ENCODE measurements around the gene PTGS2. TPM values are rescaled to one million over a fixed set of nuclear protein-coding genes. Genes with fewer than 3 reads are reported as not detected.

Gene PTGS2
- total RNA-seq, 1 experiment from 2014 or later, result 78.2 TPM

DNA sequence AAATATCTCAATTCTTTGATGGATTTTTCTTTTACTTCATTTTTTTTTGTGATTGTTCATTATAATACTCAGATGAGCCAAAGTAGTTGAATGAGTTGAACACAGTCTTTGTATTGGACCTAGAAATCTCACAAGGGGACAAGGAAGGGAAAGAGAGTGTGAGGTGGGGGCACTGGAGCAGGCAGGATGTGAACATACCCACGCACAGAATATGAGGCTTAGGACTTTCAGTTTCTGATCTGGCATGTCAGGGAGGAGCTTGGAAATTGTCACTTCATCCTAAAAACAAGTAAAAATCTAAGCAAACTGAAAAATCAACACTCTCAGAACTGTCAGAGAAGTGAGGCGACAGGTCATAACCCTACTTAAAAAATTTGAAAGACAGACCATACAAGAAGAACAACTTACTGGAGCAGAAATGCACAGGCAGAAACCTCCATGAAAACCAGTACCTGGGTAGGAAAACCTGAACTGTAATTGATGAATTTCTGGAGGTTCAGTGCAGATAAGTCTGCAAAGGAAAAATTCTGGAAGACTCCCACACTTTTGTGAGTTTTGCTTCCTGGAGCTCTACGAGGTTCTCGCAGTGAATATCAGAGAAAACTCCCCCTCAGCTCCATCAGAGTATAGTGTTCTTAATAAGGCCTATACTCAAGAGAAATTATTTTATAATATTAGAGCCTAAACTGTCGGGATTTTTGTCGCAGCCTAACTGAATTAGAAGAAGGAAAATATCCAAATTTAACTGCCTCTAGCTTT lies 3.6 kb upstream of the PTGS2 start:
- intact Hi-C loops (cut with micrococcal nuclease; ENCODE audit: unreplicated experiment), result loop anchor here (5.0 kb wide), 3 partner anchors 108 to 282 kb away; no protein-coding TSS in a partner anchor
- H3K4me1 Mint-ChIP-seq (ENCODE audit: low read depth, unreplicated experiment), result peaks cover 17% of the 10 kb centered on the region
- H3K4me3 Mint-ChIP-seq (ENCODE audit: low read depth, unreplicated experiment), result no peak overlapping the region
- peaks cover 26% of the 10 kb centered on the region for H3K36me3 Mint-ChIP-seq (ENCODE audit: insufficient read depth, unreplicated experiment)
- TF ChIP-seq, protein P1, sequence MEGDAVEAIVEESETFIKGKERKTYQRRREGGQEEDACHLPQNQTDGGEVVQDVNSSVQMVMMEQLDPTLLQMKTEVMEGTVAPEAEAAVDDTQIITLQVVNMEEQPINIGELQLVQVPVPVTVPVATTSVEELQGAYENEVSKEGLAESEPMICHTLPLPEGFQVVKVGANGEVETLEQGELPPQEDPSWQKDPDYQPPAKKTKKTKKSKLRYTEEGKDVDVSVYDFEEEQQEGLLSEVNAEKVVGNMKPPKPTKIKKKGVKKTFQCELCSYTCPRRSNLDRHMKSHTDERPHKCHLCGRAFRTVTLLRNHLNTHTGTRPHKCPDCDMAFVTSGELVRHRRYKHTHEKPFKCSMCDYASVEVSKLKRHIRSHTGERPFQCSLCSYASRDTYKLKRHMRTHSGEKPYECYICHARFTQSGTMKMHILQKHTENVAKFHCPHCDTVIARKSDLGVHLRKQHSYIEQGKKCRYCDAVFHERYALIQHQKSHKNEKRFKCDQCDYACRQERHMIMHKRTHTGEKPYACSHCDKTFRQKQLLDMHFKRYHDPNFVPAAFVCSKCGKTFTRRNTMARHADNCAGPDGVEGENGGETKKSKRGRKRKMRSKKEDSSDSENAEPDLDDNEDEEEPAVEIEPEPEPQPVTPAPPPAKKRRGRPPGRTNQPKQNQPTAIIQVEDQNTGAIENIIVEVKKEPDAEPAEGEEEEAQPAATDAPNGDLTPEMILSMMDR (IDR thresholded peaks at IDR 0.05; ENCODE audit: unreplicated experiment), result no peak
- CTCF ChIA-PET, result interaction anchor here (0.7 to 4.3 kb wide), 6 partner anchors 65 to 309 kb away, joined by 3 to 28 read pairs (median 5); partner anchors contain the start of genes ODR4 and TPR
- H3K27me3 Mint-ChIP-seq (ENCODE audit: unreplicated experiment), result no peaks in the 10 kb centered on the region
- H3K27ac Mint-ChIP-seq (ENCODE audit: unreplicated experiment), result no peak overlapping the region
- no TSS peak for BruUV-seq (replicated peaks)
- DNase-seq, result no peak
- no peaks in the 10 kb centered on the region for H3K9me3 Mint-ChIP-seq (ENCODE audit: low read depth, unreplicated experiment)

DNA sequence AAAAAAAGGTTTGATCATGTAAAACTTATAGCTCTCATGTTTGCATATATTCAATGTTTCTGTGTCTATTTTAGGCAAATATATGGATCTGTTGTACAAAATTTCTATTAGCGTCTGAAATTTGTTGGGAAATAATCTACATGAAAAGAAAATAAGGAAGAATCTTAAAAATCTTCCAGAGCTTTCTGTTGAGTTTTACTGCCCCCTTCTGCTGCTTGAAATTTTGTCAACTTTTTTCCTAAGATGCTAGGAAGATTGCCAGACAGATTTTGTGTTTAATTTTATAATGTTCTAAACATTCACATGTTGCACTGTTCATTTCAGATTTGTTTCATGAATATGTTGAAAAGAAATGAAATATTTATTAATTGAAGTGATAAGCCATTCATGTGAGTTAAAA lies 2.5 kb upstream of the PTGS2 start:
- H3K4me3 Mint-ChIP-seq (ENCODE audit: low read depth, unreplicated experiment), result no peak overlapping the region
- no peak for DNase-seq
- peaks cover 24% of the 10 kb centered on the region for H3K4me1 Mint-ChIP-seq (ENCODE audit: low read depth, unreplicated experiment)
- H3K27me3 Mint-ChIP-seq (ENCODE audit: unreplicated experiment), result no peaks in the 10 kb centered on the region
- intact Hi-C loops (cut with micrococcal nuclease; ENCODE audit: unreplicated experiment), result loop anchor here (1.0 to 5.0 kb wide), 6 partner anchors 77 to 280 kb away; no protein-coding TSS in a partner anchor
- TF ChIP-seq, protein P1 (IDR thresholded peaks at IDR 0.05; ENCODE audit: unreplicated experiment), result peak; percentile 35
- peak overlapping the region; percentile 82 for H3K27ac Mint-ChIP-seq (ENCODE audit: unreplicated experiment)
- CTCF ChIA-PET, result interaction anchor here (0.6 to 4.3 kb wide), 9 partner anchors 40 to 464 kb away, joined by 3 to 28 read pairs (median 4); partner anchors contain the start of genes ODR4 and TPR
- H3K36me3 Mint-ChIP-seq (ENCODE audit: insufficient read depth, unreplicated experiment), result peaks cover 35% of the 10 kb centered on the region
- BruUV-seq (replicated peaks), result no TSS peak
- H3K9me3 Mint-ChIP-seq (ENCODE audit: low read depth, unreplicated experiment), result no peaks in the 10 kb centered on the region

DNA sequence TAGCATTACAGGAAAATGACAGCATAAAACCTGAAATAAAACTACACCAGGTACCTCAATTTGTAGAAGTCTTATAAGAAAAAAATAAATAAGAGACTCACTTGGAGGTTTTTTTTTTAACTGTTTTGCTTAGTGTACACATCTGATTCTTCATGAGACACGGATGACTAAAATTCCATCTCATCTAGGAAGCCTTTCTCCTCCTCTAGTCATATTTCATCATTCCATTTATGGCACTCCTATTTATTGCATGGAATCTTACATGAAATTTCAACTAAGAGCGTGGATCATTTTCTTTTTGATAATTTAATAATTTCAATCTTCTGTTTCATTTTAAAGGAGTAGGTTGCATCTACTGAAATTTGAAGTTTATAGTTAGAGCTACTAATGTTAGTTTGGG lies 1.6 kb upstream of the PTGS2 start:
- Mint-ChIP-seq H3K4me1 (ENCODE audit: low read depth, unreplicated experiment) (peaks cover 25% of the 10 kb centered on the region), H3K27ac (ENCODE audit: unreplicated experiment) (peak overlapping the region; percentile 82), H3K36me3 (ENCODE audit: insufficient read depth, unreplicated experiment) (peaks cover 40% of the 10 kb centered on the region), H3K4me3 (ENCODE audit: low read depth, unreplicated experiment) (peak overlapping the region; percentile 82), H3K27me3 (ENCODE audit: unreplicated experiment) (no peaks in the 10 kb centered on the region), H3K9me3 (ENCODE audit: low read depth, unreplicated experiment) (no peaks in the 10 kb centered on the region)
- intact Hi-C loops (cut with micrococcal nuclease; ENCODE audit: unreplicated experiment), result loop anchor here (1.0 to 5.0 kb wide), 7 partner anchors 63 to 280 kb away; no protein-coding TSS in a partner anchor
- TF ChIP-seq, protein P1 (IDR thresholded peaks at IDR 0.05; ENCODE audit: unreplicated experiment), result no peak
- BruUV-seq (replicated peaks), result no TSS peak
- DNase-seq, result no peak
- CTCF ChIA-PET, result interaction anchor here (1.0 to 4.3 kb wide), 4 partner anchors 63 to 307 kb away, joined by 4 to 28 read pairs (median 5); partner anchors contain the start of genes ODR4 and TPR

DNA sequence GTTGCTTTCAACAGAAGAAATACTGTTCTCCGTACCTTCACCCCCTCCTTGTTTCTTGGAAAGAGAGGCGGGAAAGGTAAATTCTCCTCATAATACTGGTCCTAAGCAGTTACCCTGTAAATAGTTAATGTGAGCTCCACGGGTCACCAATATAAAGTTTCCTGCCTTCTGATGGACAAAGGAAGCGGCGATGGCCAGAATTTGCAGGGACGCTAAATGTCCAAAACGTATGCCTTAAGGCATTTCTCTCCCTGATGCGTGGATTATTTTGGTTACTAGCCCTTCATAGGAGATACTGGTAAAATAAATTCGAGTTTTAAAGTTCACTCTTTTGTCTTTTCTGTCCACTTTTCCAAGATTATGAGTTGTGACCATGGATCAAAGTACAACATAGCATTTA lies 898 bp upstream of the PTGS2 start:
- Mint-ChIP-seq H3K27me3 (ENCODE audit: unreplicated experiment) (no peaks in the 10 kb centered on the region), H3K27ac (ENCODE audit: unreplicated experiment) (peak overlapping the region; percentile 82), H3K4me1 (ENCODE audit: low read depth, unreplicated experiment) (peaks cover 25% of the 10 kb centered on the region), H3K4me3 (ENCODE audit: low read depth, unreplicated experiment) (peak overlapping the region; percentile 82), H3K36me3 (ENCODE audit: insufficient read depth, unreplicated experiment) (peaks cover 40% of the 10 kb centered on the region), H3K9me3 (ENCODE audit: low read depth, unreplicated experiment) (no peaks in the 10 kb centered on the region)
- CTCF ChIA-PET, result interaction anchor here (1.0 to 4.3 kb wide), 5 partner anchors 57 to 198 kb away, joined by 3 to 28 read pairs (median 5); no protein-coding TSS in a partner anchor
- DNase-seq, result no peak
- TF ChIP-seq, protein P1 (IDR thresholded peaks at IDR 0.05; ENCODE audit: unreplicated experiment), result no peak
- BruUV-seq (replicated peaks), result TSS peak; percentile 90
- intact Hi-C loops (cut with micrococcal nuclease; ENCODE audit: unreplicated experiment), result loop anchor here (2.0 to 5.0 kb wide), 4 partner anchors 62 to 279 kb away; no protein-coding TSS in a partner anchor

Measured in Calu3 (cell line).